Peyer's patch (tissue), 4 donors: ENCODE results near the gene EVC. TPM values are rescaled to one million over a fixed set of nuclear protein-coding genes. Genes with fewer than 3 reads are reported as not detected.

Experiments
- DNase-seq, 3 donors: peaks; one replicate each; pipeline ENCODE4 v3.0.0-alpha.2; 2017 to 2019
- H3K27ac ChIP-seq, 4 donors: fragments of 200-600 bp; sonication (generic); one replicate each; pipeline ENCODE4 v1.5.1; 2016 to 2019
- H3K27me3 ChIP-seq, 2 donors: fragments of 200-600 bp; sonication (generic); one replicate each; pipeline ENCODE4 v1.5.1; 2019
- H3K36me3 ChIP-seq, 3 donors: fragments of 200-600 bp; sonication (generic); one replicate each; pipeline ENCODE4 v1.5.1; 2016 to 2019
- H3K4me1 ChIP-seq, 4 donors: fragments of 200-600 bp; sonication (generic); one replicate each; pipeline ENCODE4 v1.5.1; 2016 to 2019
- H3K4me3 ChIP-seq, 4 donors: fragments of 200-600 bp; sonication (generic); 1 replicate in 3 of 4; 2 replicates in 1 of 4; pipeline ENCODE4 v1.5.1; 2016 to 2019; ENCODE audit warnings: mild to moderate bottlenecking in 1 of 4
- H3K9me3 ChIP-seq, 4 donors: fragments of 200-600 bp; sonication (generic); one replicate each; pipeline ENCODE4 v1.5.1; 2016 to 2019; ENCODE audit warnings: mild to moderate bottlenecking in 1 of 4
- POLR2A ChIP-seq, 2 donors: fragments of 450-650 bp; IDR thresholded peaks; one replicate each; pipeline ENCODE4 v1.5.1; 2017; ENCODE audit warnings: antibody characterized with exemption in 2 of 2, mild to moderate bottlenecking in 2 of 2, moderate library complexity in 2 of 2
- total RNA-seq, 4 donors: library from RNA; depleted of rRNA; stranded (reverse); fragments of >200 nt; gene quantifications; one replicate each; pipeline ENCODE4 v1.1.0, GENCODE V29; 2016
- TF ChIP-seq, protein P1 (sequence below), 6 experiments: fragments of 450-650 bp in 4 of 6; fragments of 200-600 bp in 2 of 6; sonication (generic) in 1 of 6; IDR thresholded peaks; one replicate each; pipeline ENCODE4 v1.5.1; 2017 to 2019; ENCODE audit warnings: antibody characterized with exemption in 6 of 6, mild to moderate bottlenecking in 3 of 6, moderate library complexity in 1 of 6

Gene EVC
- total RNA-seq, 4 donors from 2014 or later: 1.6 to 40.4 (median 4.4) TPM

DNA sequence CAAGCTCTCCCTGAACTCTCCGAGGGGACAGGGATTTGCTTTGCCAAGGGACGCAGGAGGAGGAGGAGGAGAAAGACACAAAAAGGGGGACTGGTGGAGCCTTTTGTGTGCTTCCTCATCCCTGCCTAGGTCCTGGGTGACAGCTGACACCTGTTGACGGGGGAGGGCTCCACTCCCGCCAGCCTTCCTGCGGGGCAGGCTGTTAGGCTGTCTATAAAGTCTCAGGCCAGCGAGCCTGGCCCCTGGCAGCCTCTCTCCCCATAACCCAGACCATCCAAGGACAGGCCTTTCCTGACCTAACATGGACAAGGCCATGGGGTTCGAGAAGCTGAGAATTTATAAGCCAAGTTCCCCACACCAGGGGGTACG lies 1.8 kb upstream of the EVC start:
- TF ChIP-seq POLR2A (IDR thresholded peaks at IDR 0.05): no peak
- TF ChIP-seq, protein P1, sequence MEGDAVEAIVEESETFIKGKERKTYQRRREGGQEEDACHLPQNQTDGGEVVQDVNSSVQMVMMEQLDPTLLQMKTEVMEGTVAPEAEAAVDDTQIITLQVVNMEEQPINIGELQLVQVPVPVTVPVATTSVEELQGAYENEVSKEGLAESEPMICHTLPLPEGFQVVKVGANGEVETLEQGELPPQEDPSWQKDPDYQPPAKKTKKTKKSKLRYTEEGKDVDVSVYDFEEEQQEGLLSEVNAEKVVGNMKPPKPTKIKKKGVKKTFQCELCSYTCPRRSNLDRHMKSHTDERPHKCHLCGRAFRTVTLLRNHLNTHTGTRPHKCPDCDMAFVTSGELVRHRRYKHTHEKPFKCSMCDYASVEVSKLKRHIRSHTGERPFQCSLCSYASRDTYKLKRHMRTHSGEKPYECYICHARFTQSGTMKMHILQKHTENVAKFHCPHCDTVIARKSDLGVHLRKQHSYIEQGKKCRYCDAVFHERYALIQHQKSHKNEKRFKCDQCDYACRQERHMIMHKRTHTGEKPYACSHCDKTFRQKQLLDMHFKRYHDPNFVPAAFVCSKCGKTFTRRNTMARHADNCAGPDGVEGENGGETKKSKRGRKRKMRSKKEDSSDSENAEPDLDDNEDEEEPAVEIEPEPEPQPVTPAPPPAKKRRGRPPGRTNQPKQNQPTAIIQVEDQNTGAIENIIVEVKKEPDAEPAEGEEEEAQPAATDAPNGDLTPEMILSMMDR (IDR thresholded peaks at IDR 0.05): no peak
- peaks cover 0 to 5% (median 0%) of the 10 kb centered on the region in 4 donors for H3K4me1 ChIP-seq
- no peak for DNase-seq
- H3K36me3 ChIP-seq: no peaks in the 10 kb centered on the region
- peak overlapping the region in 3 of 4 donors; percentile 58 to 85 (median 62) for H3K27ac ChIP-seq
- no peaks in the 10 kb centered on the region for H3K9me3 ChIP-seq
- H3K4me3 ChIP-seq: no peak overlapping the region
- no peaks in the 10 kb centered on the region for H3K27me3 ChIP-seq

DNA sequence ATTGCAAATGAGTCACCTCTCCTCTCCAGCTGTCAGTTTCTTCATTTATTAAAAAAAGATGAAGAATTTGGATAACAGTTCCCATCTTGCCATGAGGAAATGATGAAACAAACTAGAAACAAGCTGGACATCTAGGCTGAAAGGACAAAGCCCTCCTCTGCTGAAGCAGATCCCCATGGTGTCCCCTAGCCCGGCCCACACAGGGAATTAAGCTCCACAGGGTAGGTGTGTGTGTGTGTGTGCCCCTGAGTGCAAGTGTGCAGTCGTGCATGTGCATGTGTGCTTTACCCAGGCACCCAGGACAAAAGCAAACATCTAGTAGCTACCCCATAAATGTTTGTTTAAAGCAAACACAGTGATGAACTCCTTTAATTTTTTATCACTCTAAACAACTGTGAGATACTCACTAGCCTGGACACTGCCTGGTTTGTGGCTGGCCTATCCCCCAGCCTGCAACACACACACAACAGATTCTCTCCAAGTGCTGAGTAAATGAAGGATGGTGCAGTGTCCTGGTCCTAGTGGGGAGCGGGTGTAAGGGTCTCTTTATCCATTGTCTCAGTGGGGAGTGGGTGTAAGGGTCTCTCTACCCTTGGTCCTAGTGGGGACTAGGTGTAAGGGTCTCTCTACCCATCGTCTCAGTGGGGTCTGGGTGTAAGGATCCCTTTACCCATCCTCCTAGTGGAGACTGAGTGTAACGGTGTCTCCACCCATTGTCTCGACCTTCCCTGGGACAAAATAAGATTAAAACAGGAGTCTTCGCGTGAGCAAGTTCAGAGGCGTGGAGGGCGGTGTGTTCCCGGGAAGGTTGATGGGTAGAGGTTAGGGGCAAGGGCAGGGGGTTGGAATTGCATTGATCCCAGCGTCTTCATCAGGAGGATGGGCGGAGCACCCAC lies 688 bp upstream of the EVC start:
- Histone ChIP-seq H3K4me1 (peaks cover 0 to 5% (median 0%) of the 10 kb centered on the region in 4 donors), H3K4me3 (peak overlapping the region; percentile 30 to 55 (median 48)), H3K9me3 (peaks cover 0 to 3% (median 0%) of the 10 kb centered on the region in 4 donors), H3K27ac (peak overlapping the region in 3 of 4 donors; percentile 52 to 78 (median 60)), H3K27me3 (no peaks in the 10 kb centered on the region), H3K36me3 (no peaks in the 10 kb centered on the region)
- TF ChIP-seq, protein P1 (IDR thresholded peaks at IDR 0.05): peak in 2 of 6 experiments; percentile 3 to 13
- TF ChIP-seq POLR2A (IDR thresholded peaks at IDR 0.05): no peak
- DNase-seq: no peak

DNA sequence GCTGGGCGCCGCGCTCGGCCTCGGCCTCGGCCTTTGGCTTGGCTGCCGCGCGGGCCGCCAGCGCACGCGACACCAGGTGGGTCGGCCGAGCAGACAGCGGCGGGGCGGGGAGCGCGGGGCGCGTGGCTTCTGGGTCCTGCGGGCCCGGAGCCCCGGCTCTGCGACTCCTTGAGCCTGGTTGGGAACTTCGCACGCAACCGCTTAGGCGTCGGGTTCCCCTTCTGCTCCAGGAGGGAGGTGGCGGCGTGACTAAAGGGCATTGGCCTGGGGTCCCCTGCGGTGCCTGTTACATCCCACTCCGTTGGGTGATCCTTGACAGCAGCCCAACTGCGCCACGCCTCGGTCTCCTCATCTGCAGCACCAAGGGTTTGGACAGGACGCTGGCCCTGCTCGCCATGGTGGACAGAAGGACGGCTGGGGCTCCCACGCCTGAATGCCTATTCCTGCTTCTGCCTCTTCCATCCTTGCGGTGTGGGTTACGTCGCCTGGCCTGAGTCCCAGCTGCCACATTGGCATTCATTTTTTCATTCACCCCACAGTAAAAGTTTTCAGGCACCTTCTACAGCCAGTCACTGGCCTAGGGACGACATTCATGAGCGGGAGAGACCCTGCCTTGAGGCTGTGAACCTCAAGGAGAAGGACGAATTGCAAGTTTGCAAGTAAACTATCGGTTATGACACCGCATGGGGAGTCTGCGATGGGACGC lies 631 bp downstream of the EVC start:
- Histone ChIP-seq H3K4me3 (peak overlapping the region; percentile 21 to 55 (median 48)), H3K27me3 (no peaks in the 10 kb centered on the region), H3K9me3 (peaks cover 0 to 3% (median 0%) of the 10 kb centered on the region in 4 donors), H3K27ac (peak overlapping the region in 3 of 4 donors; percentile 52 to 78 (median 60)), H3K36me3 (no peaks in the 10 kb centered on the region), H3K4me1 (peaks cover 0 to 5% (median 0%) of the 10 kb centered on the region in 4 donors)
- DNase-seq: no peak
- no peak for TF ChIP-seq POLR2A (IDR thresholded peaks at IDR 0.05)
- TF ChIP-seq, protein P1 (IDR thresholded peaks at IDR 0.05): no peak

DNA sequence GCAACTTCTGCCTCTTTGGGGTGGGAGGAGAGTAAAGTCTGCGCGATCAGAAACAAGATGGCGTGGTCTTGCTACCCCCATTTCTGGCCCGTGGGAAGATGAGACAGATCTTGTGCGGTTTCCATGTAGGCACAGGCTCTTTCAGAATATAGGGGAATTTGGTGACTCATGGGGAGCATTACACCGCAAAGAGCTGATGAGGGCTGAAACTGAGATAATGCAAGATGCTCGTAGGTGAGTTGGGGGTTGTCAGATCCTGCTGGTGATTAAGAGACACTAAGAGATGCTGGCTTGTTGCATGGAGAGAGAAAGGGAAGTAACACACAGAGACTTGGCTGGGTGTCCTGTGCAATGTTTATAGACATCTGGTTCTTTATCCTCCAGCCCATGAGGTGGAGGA lies 1.5 kb downstream of the EVC start:
- H3K27me3 ChIP-seq: no peaks in the 10 kb centered on the region
- H3K36me3 ChIP-seq: no peaks in the 10 kb centered on the region
- H3K4me1 ChIP-seq: peaks cover 0 to 1% (median 0%) of the 10 kb centered on the region in 4 donors
- no peak overlapping the region for H3K27ac ChIP-seq
- H3K4me3 ChIP-seq: no peak overlapping the region
- TF ChIP-seq, protein P1 (IDR thresholded peaks at IDR 0.05): no peak
- no peak for TF ChIP-seq POLR2A (IDR thresholded peaks at IDR 0.05)
- H3K9me3 ChIP-seq: peaks cover 0 to 3% (median 0%) of the 10 kb centered on the region in 4 donors
- DNase-seq: no peak

DNA sequence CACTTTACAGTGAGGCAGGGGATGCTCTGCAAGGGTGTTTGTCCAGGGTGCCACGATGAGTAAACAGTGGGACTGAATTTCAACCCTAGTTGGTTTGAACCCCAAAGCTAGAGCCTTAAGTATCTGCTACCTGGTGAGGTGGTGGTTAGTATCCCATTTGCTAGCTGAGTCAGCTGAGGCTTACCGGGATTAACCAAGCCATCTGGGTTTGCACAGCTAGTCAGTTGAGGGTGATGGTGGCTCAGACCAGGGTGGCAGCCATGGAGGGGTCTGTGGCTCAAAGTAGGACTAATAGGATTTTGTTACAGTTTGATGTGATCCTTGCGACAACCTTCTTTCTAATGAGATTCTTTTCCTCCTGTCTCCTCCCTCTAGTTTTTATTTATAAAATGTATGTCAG lies 1.9 kb downstream of the EVC start:
- Histone ChIP-seq H3K4me3 (no peak overlapping the region), H3K9me3 (peaks cover 0 to 3% (median 0%) of the 10 kb centered on the region in 4 donors), H3K4me1 (no peaks in the 10 kb centered on the region), H3K27me3 (no peaks in the 10 kb centered on the region), H3K36me3 (no peaks in the 10 kb centered on the region), H3K27ac (no peak overlapping the region)
- no peak for DNase-seq
- no peak for TF ChIP-seq POLR2A (IDR thresholded peaks at IDR 0.05)
- TF ChIP-seq, protein P1 (IDR thresholded peaks at IDR 0.05): no peak
